HG03139 (cell line): ENCODE results near the gene IFT22.
"Not testable (repeated sequence)": the region's sequence is repeated elsewhere in the genome, so short reads cannot be mapped to it uniquely, and the experiment has no call there.

Experiments
- ATAC-seq: cut with Tn5 transposase; IDR thresholded peaks from one replicate; pipeline ENCODE4 v1.9.1; 2021; ENCODE audit not compliant: unreplicated experiment

IFT22 gene

GRCh38 chr7:101321491-101322401 lies at the start of gene IFT22:
IFT22 (minus strand) TSS chr7:101321812; CDS start chr7:101321709, 103 bp downstream.
- ATAC-seq, result peak; percentile 96

GRCh38 chr7:101370836-101371235 lies 49.2 kb upstream of the IFT22 start:
- no peak for ATAC-seq

- ATAC-seq, result no peak
Observed at GRCh38 chr7:101368422-101369165, 47.0 kb upstream of the IFT22 start.

- ATAC-seq, result no peak
Observed at GRCh38 chr7:101367676-101368075, 46.1 kb upstream of the IFT22 start.

GRCh38 chr7:101365956-101366355 lies 44.3 kb upstream of the IFT22 start:
- ATAC-seq, result no peak

GRCh38 chr7:101363734-101364374 lies 42.2 kb upstream of the IFT22 start:
- ATAC-seq, result no peak

GRCh38 chr7:101363196-101363733 lies 41.7 kb upstream of the IFT22 start:
- no peak for ATAC-seq

DNA sequence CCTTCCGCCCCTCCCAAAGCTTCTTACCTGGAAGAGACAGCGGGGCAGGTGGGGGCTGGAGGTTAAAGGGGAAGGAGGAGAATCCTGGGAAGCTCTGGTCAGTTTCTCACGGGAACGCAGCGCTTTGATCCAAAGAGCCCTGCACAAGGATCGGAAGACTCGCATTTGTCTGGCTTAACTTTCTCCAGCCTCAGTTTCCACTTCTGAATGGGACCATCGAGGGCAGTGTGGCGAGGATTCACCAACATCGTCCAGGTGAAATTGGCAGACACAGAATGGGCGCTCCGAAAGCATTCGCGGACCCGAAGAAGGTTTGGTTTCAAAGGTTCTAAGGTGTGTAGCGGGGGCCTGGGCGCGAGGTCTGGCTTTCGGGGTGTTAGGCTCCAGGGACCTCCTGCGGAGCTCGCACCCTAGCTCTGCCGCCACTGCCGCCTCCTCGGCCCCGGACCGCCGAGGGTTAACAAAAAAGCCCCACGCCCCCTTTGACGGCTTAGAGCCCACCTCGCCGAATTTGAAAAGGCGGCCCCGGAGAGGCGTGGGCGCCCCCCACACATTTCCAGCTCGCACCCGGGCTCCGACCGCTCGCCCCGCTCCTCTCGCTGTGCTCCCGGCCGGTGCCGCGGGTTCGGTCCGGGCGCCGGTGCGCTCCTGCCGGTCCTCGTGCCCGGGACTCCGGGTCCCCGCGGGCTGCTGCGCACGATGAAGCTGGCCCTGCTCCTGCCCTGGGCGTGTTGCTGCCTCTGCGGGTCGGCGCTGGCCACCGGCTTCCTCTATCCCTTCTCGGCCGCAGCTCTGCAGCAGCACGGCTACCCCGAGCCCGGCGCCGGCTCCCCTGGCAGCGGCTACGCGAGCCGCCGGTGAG lies 41.0 kb upstream of the IFT22 start, which contains the start of gene COL26A1:
Gene COL26A1 (plus strand): TSS at position 542 of the 862 bp plus-strand sequence. CDS start 158 bp downstream, at position 700.
- ATAC-seq, result no peak

- no peak for ATAC-seq
Observed at GRCh38 chr7:101357433-101357832, 35.8 kb upstream of the IFT22 start.

- no peak for ATAC-seq
Observed at GRCh38 chr7:101352920-101353308, 31.3 kb upstream of the IFT22 start.

- ATAC-seq, result not testable (repeated sequence)
Observed at GRCh38 chr7:101349300-101349699, 27.7 kb upstream of the IFT22 start.

DNA sequence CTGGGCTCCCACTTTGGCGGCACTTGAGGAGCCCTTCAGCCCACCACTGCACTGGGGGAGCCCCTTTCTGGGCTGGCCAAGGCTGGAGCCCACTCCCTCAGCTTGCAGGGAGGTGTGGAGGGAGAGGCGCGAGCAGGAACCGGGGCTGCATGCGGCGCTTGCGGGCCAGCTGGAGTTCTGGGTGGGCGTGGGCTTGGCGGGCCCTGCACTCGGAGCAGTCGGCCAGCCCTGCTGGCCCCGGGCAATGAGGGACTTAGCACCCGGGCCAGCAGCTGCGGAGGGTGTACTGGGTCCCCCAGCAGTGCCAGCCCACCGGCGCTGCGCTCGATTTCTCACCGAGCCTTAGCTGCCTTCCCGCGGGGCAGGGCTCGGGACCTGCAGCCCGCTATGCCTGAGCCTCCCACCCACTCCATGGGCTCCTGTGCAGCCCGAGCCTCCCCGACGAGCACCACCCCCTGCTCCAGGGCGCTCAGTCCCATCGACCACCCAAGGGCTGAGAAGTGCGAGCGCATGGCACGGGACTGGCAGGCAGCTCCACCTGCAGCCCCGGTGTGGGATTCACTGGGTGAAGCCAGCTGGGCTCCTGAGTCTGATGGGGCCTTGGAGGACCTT lies 26.9 kb upstream of the IFT22 start:
- ATAC-seq, result not testable (repeated sequence)

DNA sequence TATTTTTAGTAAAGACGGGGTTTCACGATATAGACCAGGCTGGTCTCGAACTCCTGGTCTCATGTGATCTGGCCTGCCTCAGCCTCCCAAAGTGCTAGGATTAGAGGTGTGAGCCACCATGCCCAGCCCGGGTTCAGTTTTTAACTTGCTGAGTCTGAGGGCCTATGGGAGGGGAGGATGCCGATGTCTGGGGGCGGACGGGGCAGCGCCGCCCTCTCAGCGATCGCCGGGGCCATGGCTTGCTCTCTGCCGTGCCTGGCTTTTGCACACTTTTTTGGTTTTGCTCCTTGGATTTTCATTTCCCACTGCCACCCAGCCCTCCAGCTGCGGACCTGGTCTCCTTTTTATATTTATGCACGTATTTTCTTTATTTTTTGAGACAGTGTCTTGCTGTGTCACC lies 25.9 kb upstream of the IFT22 start:
- ATAC-seq, result no peak

- ATAC-seq, result no peak
Observed at GRCh38 chr7:101342892-101343291, 21.3 kb upstream of the IFT22 start.

DNA sequence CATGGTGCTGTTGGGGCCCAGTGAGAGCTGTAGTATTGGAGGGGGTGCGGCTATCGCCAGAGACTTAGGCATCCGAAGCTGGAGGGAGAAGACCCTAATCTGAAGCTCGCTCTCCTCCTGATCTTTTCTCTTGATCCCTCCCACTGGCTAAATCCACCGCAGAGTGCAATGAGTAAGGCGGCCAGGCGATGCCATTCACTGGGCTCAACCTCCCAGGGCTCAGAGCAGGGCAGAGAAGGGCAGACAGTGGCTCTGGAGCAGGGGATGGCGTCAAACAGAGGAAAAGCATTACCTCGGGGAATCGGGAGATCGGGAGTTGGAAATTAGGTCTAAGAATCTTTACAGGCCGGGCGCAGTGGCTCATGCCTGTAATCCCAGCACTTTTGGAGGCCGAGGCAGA lies 18.8 kb upstream of the IFT22 start:
- ATAC-seq, result no peak

DNA sequence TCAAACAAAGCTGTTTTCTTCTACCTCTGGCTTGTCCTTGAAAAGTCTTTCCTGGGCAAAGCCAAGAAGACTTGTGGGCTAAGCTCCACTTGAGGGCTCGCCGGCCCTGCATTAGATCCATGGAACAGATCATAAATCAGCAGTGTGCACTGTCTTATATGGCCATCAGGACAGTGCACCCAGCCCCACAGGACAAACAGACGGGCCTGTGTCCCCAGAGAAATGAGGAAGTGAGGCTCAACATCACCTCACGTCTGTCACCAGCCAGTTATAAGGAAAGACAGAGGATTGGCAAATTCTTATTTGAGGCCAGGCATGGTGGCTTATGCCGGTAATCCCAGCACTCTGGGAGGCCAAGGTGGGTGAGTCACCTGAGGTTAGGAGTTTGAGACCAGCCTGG lies 12.3 kb upstream of the IFT22 start:
- ATAC-seq, result no peak

DNA sequence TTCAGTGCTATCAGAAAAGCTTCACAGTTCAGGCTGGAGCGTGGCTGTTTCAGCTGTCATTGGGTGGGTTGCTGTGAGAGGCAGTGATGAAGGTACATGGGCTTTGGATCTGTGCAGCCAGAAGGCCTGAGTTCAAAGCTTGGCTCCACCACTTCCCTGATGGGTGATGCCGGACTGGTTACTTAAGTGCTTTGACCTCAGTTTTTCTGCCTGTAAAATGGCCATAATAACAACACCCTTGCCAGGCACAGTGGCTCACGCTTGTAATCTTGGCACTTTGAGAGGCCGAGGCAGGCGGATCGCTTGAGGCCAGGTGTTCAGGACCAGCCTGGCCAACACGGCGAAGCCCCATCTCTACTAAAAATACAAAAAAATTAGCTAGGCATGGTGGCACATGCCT lies 10.4 kb upstream of the IFT22 start:
- ATAC-seq, result no peak

GRCh38 chr7:101330011-101330484 lies 8.4 kb upstream of the IFT22 start:
- ATAC-seq, result no peak

DNA sequence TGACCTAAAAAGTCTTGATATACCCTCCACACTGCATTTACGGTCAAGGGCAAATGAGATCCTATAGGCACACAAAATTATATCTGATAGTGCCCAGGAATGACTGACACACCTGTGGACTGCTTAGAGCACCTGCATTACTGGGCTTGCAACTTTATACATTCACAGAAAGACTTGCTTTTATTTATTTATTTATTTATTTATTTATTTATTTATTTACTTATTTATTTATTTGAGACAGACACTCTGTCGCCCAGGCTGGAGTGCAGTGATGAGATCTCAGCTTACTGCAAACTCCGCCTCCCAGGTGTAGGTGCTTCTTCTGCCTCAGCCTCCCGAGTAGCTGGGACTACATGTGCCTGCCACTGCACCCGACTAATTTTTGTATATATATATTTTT lies 6.5 kb upstream of the IFT22 start:
- no peak for ATAC-seq

GRCh38 chr7:101319401-101319800 lies 2.2 kb downstream of the IFT22 start:
- no peak for ATAC-seq
